NCI-H2196 treated with DMSO at 0.1 percent for 48 hours (cell line): Measurements from ENCODE around the gene PLA2G4E.

Experiments
- DNase-seq: peaks from one replicate; lab custom pipeline; 2025; ENCODE audit not compliant: unreplicated experiment; lab: John Stamatoyannopoulos, UW

Gene PLA2G4E

GRCh38 chr15:41958002-41958420, 62.8 kb downstream of the PLA2G4E start:
- no peak for DNase-seq

DNA sequence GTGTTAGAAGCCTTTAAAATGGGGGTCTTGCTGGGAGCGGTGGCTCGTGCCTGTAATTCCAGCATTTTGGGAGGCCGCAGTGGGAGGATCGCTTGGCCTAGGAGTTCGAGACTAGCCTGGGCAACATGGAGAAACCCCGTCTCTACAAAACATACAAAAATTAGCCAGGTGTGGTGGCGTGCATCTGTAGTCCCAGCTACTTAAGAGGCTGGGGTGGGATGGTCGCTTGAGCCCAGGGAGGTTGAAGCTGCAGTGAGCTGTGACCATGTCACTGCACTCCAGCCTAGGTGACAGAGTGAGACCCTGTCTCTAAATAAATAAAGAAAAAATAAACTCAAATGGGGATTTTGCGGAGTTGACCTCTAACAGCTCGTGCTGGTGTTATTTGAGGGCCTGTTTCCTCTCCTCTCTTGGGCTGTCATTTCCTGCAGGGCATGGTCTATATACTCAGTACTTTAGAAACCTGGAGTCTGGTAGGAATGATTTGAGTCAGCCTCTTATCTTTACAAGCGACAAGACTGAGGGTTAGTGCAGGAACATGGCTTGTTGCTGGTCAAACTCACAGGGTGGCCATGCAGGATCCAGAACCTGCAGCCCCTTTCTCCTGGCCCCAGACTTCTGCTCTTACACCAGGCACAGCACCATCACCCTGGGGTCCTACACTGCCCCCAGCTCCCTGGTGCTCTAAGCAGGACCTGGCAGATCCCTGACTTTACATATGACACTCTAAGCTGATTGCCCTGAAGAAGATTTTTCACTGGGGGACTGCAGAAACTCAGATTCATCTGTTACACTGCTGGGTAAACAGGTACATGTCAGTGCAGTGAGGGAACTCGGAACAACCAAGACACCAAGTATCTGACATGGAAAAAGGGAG, 63.6 kb downstream of the PLA2G4E start:
- no peak for DNase-seq

- no peak for DNase-seq
Measured at GRCh38 chr15:41955807-41956525, 64.9 kb downstream of the PLA2G4E start.

GRCh38 chr15:41955100-41955499, 65.7 kb downstream of the PLA2G4E start:
- DNase-seq: no peak

DNA sequence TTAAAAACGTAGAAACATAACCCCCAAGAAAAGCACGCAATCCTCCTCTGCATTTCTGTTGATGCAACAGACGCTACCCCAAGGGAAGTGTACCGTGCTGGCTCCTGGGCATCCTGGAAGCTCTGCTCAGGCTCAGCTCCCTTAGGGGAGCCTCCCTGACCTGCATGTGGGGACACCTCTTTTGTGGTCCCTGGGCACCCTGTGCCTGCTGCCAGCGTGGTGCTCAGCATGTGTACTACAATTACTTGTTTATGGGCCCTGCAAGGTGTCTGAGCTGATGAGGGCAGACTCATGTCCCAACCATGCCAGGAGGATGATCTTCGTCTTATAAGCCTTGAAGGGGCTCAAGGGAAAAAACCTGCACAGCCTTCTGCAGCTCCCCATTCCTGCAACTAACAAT, 66.8 kb downstream of the PLA2G4E start:
- DNase-seq: no peak

DNA sequence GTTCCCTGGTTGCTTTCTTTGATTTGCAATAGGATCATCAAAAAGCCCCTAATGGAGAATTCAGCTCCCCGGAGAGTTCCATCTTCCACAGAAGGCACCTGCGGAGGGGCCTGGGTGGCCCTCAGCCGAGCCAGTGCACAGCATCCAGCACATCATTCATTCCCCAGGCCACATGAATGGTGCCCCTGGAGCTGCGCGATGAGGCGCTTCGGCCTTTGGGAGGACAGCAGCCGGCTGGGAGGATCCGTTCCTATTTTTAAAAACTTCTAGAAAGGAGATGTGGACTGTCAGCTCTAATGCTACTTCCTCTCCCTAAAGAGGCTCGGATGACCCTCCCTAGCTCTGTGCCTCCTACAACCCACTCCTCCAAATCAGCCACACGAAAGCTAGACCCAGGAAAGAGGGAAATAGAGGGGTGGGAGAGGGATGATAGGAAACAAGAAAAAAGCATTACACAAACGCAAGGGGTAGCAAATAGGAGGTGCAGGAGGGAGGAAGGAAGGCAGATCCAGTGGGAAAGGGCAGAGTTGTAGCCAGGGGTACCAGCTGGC, 68.8 kb downstream of the PLA2G4E start:
- no peak for DNase-seq

DNA sequence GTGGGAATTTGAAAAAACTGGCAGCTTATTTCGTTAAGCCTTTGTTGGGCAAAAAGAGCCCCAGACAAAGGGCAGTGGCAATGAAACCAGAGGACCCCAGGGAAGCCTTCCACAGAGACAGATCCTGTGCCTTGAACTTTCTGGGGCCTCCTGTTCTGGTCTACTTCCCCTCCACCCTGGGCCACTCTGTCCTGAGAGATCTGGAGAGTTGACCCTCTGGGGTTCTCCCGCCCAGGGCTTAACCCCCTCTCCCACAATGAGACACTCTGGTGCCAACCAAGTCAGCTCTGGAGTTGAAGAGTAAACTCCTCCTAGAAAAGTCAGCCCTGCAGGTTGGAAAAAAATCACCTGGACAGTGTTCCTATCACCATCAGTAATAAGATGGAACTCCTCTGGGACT, 69.3 kb downstream of the PLA2G4E start:
- DNase-seq: no peak

GRCh38 chr15:41950489-41950888, 70.4 kb downstream of the PLA2G4E start:
- DNase-seq: no peak

GRCh38 chr15:41950127-41950483, 70.7 kb downstream of the PLA2G4E start:
- no peak for DNase-seq

GRCh38 chr15:41949401-41950126, 71.3 kb downstream of the PLA2G4E start:
- DNase-seq: no peak

DNA sequence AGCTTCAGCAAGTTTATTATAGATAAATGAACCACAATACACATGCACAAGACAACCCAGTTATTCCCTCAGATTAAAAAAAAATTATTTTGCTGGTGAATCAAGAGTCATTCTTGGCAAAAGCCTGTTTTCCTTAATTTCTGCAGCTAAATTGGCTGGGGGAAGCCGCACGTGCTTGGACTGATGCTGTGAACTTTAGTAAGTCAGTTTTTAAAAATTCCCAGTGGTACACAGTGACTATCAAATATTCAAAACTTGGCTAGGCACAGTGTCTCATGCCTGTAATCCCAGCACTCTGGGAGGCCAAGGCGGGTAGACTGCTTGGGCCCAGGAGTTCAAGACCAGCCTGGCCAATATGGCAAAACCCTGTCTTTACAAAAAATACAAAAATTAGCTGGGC, 72.4 kb downstream of the PLA2G4E start:
- DNase-seq: no peak

DNA sequence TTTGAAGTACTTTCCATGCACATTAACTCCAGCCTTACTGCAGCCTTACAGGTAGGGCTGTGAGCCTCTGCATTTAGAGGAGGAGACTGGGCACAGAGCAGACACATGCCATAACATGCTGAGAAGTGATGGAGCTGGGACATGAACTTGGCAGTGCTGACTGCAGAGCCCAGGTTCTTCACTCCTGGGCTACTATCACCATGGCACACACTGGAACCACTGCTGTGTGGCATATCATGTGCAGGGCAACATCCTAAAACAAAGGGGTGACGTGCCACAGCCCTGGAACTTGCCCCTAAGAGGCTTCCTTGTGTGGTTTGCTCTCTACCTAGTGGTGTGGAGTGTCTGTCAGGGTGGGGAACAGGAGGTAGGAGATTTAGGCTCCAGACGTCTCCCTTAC, 73.9 kb downstream of the PLA2G4E start:
- no peak for DNase-seq

GRCh38 chr15:41945731-41946130, 75.1 kb downstream of the PLA2G4E start:
- DNase-seq: no peak

GRCh38 chr15:41945221-41945620, 75.6 kb downstream of the PLA2G4E start:
- no peak for DNase-seq

DNA sequence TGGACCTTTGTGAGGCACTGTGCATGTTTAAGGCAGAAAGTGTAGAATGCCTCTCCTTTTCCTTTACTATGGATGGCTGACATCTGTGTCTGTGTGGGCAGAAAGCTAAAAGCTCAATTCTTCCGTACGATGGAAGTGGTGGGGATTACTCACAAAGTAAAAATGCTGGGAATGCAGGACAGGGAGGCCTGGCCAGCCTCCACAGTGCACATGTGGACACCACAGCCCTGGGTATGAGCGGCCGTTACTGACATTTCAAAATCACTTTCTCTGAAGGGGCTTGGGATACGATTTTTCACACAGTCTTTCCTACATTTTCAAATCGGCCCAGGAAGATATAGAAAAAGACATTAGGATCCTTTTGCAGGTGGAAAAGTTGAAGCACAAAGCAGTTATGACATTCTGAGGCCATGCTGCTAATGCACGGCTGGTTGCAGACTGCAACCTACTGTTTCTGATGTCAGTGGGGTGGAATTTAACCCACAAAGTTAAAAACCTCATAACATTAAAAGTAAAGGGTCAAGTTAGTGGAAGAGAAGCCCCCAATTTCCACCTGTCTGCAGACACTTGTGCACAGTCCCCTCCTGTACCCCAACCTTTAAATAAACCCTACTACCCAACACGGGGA, 76.4 kb downstream of the PLA2G4E start:
- no peak for DNase-seq

DNA sequence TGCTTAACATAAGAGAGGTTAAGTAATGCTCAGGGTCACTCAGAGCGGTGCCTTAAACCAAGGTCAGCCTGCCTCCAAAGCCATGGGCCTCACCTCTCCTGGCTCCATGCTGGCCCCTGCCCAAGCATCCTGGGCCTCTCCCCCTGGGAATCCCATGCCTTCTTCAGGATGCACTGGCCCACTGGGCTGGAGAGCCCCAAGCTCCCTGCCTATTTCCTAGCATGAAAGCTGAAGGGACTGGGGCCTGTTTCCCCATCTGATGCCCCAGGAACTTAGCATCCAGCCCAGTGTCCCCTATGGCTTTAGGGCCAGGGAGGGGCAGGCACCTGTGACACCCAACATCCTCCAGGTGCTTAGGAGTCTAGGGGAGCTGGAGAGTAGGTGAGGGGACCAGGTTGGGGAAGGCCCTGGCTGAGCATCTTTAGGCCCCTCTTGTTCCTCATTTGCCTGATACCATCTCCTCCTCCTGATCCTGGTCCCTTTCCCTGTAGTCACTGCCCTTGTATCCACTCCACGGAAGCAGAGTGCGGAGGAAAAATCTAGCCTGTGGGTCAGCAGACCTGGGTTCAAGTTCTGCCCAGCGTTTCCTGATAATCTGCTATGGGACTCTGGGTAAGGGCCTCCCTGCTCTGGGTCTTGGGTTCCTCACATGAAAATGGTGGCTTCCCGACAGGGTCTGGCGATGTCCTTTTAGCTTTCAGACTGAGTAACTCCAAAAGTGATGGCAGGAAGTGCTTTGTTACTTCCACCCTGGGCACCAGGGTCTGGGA, 77.1 kb downstream of the PLA2G4E start:
- DNase-seq: no peak

- DNase-seq: no peak
Measured at GRCh38 chr15:41942886-41943285, 78.0 kb downstream of the PLA2G4E start.

DNA sequence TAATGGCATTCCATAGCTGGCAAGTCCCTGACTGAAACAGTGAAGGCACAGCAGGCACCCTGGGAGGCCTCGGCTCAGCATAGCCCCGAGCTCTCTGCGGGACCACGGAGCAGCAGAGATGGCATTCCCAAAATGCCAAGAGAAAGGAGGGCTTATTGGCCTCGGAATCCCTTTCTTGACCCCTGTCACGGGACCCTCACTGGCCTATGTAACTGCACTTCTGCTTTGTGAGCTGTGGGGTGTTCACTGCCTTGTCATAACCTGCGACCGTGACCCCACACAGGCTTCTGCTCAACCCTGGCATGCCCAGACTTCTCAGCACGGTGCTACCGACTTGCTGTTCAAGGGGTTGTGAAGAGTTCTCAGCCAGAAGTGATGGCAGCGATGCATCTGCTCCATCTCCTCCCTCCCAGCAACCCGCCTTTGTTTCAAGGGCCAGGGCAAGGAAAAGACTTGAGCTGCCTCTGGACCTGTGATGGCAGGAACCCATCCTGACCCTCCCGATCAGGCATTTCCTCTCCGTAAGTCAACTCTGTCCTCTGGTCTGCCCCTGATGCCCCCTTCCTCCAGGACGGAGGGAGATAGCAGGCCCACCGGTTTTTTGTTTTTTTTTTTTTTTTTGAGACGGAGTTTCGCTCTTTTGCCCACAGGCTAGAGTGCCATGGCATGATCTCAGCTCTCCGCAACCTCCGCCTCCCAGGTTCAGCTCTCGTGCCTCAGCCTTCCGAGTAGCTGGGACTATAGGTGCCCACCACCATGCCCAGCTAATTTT, 79.0 kb downstream of the PLA2G4E start:
- DNase-seq: no peak

GRCh38 chr15:41940441-41940857, 80.4 kb downstream of the PLA2G4E start:
- DNase-seq: no peak
